Right ventricle myocardium superior (tissue), 1 donor: ENCODE measurements around the gene DTNA. TPM values are rescaled to one million over a fixed set of nuclear protein-coding genes. Genes with fewer than 3 reads are reported as not detected.
"Not testable (repeated sequence)": the region's sequence is repeated elsewhere in the genome, so short reads cannot be mapped to it uniquely, and the experiment has no call there.

Experiments
- ATAC-seq: fragments of 200-7000 bp; cut with Tn5 transposase; one replicate; pipeline ENCODE4 v1.9.1; 2020; ENCODE audit warnings: mild to moderate bottlenecking; ENCODE audit not compliant: poor library complexity
- DNase-seq: peaks from one replicate; pipeline ENCODE4 v3.0.0-alpha.2; 2020
- intact Hi-C: fragments of 100-400 bp; cut with DNase I; formaldehyde crosslinking; loops from one replicate; pipeline ENCODE4 v1.11.2; 2022
- long read RNA-seq: library from polyadenylated mRNA; unstranded; transcript quantifications from one replicate; pipeline ENCODE4 v2.0.0, GENCODE V29; 2021
- total RNA-seq: library from RNA; stranded (reverse); fragmentation: NEBNext Ultra II Directional; extraction: Animal tissue kit (Norgen Biotek cat#: 25700); gene quantifications from one replicate; pipeline ENCODE4 v1.2.1, GENCODE V29; 2021
- donor health status: DM: no; HTN: yes; CAD: no; lungs with severe emphysema.

Gene DTNA
- total RNA-seq = 153 TPM
- long read RNA-seq, full-length matches to known transcripts = 34 of 147 reads
- long read RNA-seq, partial matches to known transcripts = 26 of 147 reads
- long read RNA-seq, other reads (novel, unspliced or antisense) = 87 of 147 reads

DNA sequence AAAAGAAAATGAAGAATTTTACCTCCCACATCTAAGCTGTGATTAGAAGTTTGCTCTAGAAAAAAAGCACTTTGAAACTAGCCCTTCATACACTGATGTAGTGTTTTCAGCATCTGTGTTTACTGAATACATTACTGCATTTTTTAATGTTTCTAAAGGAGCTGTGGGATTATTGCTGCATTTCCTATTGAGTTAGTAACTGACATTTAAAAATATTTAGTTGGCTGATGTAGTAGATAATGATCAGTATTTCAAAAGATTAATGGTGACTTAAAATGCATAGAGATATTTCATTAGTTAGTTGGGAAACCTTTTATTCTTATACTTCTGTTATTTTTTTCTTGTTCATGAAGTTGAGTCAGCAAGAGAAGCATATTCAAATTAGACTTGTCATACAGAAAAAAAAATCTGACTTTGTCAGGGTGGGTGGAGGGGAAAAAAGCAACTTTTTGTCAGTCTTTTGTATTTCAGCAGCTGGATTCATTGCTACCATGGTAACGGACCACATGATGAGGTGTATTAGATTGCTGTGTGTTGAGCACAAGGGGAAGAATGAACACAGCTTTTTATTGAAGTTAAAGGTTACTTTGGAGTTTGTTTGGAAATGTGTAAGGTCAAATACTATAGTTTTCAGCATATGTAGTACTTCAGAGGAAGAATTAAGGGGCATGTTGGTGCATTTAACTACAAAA, at the start of gene DTNA:
Gene DTNA, plus strand, starts transcription at position 549 of the 692 bp plus-strand sequence. CDS start 45,679 bp downstream, outside the sequence.
- intact Hi-C loops = no loop called here
- peak; percentile 75 for ATAC-seq
- DNase-seq = no peak

DNA sequence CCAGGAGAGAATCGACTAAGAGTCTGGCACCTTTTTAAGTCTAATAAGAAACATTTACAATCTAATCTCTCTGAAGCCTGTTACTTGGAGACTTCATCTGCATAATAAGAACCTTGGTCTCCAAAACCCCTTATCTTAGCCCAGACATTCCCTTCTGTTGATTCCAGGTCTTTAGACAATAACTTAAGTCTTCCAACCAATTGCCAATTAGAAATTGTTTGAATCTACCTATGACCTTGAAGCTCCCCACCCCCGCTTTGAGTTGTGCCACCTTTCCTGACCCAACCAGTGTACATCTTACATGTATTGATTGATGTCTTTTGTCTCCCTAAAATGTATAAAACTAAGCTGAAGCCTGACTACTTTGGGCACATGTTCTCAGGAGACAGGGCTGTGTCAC, 49.5 kb upstream of the DTNA start:
- intact Hi-C loops = no loop called here
- ATAC-seq = no peak
- no peak for DNase-seq

DNA sequence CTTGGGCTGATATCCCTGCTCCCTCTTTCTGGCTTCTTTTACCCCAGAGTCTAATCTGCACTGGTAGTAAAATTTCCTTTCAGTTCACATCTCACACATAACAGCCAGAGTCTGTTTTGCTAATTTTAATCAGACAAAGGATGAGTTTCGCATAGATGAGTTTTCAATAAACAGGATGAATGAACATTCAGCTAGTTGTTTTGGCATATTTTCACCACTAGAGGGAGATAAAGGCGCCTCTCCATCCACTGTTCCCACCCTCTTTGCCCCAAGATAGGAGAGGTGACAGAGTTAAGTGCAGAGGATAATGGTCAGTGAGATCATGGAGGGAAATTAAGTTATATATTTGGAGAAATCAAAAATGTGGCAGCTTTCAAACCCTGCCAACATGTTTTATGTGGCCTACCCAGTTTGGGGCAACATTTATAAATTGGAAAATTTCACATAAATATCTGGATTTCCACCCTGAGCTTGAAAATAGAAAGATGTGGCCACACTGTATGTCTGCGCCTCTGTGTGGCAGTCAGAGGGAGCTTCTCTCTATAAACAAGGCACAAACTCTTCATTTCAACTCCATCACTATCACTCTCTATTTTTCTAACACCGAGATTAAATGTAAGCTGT, 48.5 kb upstream of the DTNA start:
- DNase-seq = no peak
- peak; percentile 41 for ATAC-seq
- intact Hi-C loops = no loop called here

DNA sequence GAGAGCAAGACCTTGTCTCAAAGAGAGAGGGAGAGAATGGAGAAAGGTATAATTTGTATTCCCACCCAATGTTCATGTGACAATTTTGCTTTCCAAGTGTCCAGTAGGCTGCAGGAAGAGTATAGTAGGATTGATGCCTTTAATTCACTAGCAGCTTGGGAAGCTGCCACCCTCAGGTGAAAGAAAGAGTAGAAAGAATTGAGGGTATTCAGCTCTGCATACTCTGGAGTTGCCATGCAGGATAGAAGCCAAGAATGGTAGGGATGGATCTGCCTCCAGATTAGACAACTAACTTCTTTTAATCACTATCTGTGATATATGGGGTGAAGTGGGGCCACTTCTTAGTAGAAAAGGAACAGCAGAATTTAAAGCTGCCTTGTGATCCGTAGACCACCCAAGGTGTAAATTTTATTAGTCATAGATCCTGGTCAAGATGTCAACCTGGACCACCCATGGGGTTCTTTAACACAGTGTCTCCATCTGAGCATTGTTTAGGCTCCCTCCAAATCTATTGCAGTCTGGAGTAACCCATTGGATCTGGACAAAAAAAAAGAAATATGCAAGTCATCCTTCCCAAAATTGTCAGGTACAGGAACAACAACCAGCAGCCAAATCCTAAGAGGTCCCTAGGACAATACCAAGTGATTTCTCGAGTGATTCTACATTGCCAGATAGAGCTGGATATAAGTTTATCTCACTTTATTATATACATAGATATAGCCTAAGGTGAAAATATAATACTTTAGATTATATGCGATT, 33.1 kb upstream of the DTNA start:
- no peak for ATAC-seq
- no peak for DNase-seq
- intact Hi-C loops = no loop called here

DNA sequence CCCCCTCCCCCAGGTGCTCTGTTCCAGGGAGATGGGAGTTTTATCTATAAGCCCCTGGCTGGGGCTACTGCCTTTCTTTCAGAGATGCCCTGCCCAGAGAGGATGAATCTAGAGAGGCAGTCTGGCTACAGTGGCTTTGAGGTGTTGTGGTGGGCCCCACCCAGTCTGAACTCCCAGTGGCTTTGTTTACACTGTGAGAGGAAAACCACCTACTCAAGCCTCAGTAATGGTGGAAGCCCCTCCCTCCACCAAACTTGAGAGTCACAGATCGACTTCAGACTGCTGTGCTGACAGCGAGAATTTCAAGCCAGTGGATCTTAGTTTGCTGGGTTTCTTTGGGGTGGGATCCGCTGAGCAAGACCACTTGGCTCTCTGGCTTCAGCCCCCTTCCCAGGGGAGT, 20.3 kb upstream of the DTNA start:
- intact Hi-C loops, DNase-seq, ATAC-seq: not testable (repeated sequence)

DNA sequence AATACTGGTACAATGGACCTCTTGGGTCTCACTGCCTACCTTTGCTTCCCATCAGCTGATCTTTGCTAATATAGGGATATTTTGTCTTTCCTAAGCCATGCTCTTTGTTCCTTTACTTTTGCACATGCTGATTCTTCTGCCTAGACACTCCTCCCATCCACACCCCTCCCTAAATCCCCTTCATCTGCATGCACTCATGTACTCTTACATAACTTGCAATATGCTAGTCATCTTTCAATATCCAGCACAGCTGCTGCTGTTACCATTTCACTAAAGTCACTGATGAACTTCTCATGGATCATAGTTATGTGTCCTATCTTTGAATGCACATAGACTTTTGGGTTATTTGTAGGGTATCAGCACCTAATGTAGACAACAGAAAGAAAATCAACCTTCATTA, 18.5 kb upstream of the DTNA start:
- DNase-seq (no peak), ATAC-seq (no peak)
- intact Hi-C loops = no loop called here

DNA sequence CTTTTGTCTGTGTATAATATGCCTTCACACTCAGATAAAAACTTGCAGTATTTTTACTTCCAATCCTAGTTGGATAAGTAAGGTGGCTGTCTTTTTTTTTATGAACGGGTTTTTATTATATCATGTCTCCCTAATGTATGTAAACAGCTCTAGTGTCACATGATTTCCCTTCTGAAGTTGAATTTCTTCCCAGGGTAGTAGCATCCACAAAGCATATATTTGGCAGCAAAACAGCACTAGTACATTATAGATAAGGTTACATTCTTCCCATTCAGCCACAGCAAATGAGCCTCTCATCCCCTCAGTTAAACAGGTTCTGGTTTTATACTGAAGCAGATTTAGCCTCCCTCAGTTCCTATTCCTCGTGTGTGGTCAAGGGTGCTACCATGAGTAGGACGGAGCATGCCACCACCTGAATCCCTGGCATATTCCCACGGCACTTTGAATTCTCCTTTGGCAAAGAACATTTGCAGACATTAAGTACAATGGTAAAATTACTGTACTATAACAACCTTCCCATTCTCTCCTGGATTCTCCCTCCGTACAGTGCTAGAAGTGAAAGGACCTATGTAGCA, 15.4 kb upstream of the DTNA start:
- intact Hi-C loops = no loop called here
- ATAC-seq = peak; percentile 48
- DNase-seq = no peak

DNA sequence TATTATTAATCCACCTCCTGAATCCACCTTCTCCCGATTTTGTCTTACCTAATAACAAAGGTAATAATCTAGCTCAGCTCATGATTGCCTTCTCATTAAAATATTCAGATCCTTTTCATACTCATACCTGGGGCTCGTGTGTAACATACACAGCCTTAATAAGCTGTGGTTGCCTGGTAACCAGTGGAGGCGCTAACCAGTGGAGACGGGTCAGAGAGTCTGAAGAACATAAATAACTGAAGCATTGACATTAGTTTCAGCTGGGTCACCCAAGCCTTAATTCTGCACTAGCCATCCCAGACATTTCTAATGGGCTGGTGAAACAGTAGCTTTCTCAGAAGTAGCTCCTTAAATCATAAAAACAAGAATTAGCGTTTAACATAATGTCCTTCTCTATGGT, 14.8 kb upstream of the DTNA start:
- ATAC-seq = no peak
- DNase-seq = no peak
- intact Hi-C loops = no loop called here

DNA sequence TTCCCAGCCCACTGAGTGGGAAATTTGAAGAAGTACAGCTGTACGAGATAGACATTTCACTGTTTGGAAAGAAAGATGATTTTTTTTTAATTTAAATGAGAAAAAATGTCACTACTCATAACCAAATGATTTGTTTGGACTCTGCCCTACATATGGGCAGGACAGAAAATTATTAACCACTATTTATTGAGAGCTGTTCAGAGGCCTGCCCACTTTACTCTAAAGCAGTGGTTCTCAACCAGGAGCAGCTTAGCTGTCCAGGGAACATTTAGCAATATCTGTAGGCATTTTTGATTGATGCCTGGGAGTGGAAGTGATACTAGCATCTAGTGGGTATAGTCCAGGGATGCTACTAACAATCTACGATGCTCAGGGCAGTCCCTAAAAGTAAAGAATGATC, 13.4 kb upstream of the DTNA start:
- DNase-seq = no peak
- intact Hi-C loops = no loop called here
- no peak for ATAC-seq

DNA sequence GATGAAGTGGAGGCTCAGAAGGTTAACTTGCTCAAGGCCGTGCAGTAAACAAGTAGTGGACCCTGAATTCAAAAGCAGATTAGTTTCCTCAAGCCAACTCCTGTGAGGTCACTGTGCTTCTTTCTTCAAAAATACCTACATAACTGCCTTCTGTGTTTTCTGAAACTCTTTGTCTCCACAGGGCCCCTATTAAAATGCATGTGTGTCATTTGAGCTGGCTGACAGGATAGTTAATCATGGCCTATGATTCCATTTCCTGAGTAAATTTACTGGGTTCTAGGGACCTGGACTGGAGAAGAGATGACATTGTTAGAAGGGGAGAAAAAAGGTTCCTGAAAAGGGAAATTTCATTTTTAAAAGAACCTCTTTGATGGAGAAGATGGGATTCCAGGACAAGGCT, 12.9 kb upstream of the DTNA start:
- intact Hi-C loops = no loop called here
- no peak for ATAC-seq
- no peak for DNase-seq

DNA sequence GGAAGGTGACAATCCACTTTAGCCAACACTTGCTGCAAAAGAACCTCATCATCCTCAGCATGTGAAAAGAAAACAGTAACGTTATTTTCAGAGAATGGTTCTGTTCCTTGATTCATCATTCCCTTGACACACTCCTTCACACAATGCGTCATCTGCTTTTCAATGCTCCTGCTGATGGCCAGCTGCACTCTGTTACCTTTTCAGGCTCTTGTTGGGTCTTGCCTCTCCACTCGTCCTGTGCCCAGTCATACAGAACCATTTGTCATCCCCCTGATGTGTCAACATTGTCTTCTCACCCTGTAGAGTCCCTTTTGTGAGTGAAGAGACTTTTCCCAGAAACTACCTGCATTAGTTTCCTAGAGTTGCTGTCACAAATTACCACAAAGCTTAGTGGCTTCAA, 12.2 kb upstream of the DTNA start:
- intact Hi-C loops = no loop called here
- ATAC-seq (no peak), DNase-seq (no peak)

DNA sequence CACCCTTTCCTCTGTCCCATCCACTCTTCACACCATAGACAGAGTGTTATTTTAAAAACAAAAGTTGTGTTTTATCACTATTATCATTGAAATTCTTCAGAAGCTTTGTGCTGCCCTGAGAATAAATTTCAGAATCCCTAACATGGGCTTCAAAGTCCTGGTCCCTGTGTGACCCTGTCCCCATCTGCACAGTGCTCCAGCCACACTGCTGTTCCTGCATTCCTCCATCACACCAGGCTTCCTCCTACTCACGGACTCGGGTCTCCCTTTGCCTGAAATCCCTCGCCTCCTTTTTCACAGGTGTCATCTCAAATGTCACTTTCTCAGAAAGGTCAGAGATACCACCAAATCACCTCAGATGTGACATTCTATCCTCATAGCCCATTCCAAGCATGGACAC, 8.2 kb upstream of the DTNA start:
- DNase-seq = no peak
- intact Hi-C loops = no loop called here

DNA sequence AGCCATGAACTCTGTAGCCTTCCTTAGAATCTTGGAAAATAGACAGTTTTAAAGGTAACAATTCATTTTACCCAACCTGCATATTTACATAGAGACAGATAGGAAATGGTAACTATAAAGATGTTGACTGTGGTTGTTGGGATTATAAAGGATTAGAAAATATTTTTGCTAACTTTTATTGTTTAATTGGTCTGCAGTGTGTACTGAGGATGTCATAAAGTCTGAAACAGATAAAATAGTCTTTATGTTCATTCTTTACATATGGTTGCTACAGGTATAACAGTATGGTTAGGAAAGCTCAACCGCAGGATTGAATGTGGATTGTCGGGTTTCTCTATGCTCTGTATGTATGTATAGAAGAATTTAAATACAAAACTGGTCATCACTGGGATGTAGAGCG, 7.3 kb upstream of the DTNA start:
- no peak for ATAC-seq
- intact Hi-C loops = no loop called here
- DNase-seq = no peak

More for the DNA sequence above, 8.2 kb upstream of the DTNA start:
- no peak for ATAC-seq

DNA sequence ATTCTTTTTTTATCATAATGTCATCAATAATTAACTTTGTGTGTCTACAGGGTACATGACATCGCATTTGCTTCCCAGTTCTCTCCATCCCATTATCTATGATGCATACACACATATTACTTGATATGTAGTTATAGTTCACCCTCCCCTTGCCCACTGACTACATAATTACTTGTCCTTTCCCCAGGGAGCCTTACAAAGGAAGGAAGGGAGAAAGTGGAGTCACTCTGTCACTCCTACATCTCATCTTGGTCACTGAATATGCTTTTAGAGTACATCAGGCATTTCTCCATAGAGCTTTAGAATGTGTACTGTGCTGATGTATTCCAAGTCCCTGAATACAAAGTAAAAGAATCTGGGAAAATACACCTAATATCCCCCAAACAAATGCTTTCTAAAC, 6.0 kb upstream of the DTNA start:
- DNase-seq (no peak), ATAC-seq (no peak)
- intact Hi-C loops = no loop called here

DNA sequence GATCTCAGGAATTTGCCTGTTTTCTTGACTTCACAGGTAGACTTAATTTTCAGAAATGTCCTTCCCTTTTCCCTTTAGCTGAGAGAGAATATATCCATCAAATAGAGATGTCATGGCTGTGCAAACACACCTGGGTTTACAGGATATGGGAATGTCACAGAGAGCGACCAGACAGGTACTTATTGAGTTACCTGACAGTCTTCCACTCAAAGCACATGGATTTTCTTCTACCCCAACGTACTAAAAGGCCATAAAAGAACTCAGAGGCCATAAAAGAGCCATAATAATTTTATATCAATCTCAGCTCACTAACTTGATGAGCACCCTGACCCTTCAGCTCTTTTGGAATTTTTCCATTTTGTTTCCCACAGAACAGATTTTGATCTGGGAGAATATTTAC, 5.3 kb upstream of the DTNA start:
- intact Hi-C loops = no loop called here
- ATAC-seq (no peak), DNase-seq (no peak)

DNA sequence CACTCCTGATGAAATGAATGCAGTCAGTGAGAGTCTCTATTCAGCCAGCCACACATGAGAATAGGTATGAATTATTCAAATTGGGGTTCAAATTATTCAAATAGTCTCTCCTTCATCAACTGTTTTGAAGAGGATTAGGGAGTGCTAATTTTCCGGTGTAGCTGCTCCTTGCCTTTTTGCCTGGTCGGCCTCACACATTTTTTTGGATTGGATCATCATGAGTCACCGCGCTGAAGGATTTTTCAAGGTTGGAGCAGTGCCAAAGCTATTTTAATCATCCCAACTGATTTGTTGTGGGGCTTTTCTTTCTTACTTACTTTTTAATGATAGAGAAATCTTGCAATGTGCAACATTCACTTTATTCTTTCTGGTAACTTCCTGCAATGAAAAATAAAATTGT, 2.4 kb upstream of the DTNA start:
- ATAC-seq = peak; percentile 61
- intact Hi-C loops = no loop called here
- no peak for DNase-seq

DNA sequence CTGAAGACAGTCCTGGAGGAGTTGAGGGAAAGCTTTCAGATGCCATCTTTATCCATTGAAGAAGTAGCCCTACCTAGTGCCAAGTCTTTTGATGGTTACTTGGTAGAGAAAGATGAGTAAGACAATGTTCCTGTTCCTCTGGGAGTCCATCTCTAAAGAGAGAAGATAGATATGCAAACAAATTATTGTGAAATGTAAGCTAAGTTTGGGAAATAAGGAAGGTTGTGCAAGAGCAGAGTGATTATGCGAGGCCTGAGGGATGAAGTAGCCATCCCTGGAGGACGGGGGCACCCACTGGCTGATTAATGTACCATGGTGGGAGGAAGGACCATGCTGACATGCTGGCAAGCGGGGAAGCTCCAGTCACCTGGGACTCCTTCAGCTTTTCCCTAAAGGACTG, 994 bp upstream of the DTNA start:
- peak; percentile 17 for ATAC-seq
- DNase-seq = no peak
- intact Hi-C loops = no loop called here

DNA sequence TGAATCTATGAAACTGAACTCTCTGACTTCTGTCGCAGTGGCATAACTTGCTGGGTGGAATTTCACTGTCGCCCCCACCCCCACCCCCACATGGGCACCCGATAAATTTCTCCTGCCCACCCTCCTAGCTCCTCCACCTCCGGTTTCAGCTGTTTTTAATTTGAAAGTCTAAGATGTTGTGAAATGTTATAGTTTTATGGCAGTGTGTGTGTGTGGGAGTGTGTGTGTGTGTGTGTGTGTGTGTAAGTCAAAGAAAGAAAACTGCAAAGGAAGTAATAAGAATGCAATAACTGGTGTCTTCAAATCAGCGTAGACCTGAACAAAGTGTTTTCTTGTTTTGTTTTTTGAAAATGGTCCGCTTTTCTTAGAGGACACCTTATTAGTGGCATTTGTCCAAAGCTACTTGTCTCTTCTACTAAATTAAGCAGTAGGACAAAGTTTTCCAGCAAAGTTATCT, 388 bp downstream of the DTNA start:
- no peak for DNase-seq
- ATAC-seq = peak; percentile 38
- intact Hi-C loops = no loop called here

DNA sequence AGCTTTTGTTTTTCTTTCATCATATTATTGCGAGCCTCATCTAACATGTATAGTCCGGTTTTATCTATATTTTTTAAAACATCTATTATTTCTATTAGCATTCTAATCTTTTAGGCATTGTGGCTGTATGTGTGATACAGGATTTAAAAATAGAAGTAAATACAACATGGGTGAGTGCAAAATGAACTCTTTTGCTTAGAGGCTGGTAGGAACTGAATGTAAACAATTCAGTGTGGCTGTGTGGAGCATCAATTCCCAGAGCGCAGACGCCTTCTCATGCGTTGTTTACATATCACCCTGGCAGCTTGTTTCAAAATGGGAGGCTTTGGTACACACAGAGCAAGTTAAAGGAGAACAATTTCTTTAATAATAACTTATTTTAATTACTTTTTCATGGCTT, 836 bp downstream of the DTNA start:
- DNase-seq = no peak
- ATAC-seq = peak; percentile 59
- intact Hi-C loops = no loop called here
